Hepatocyte (in vitro differentiated cells): ENCODE results near the gene VIPR2. TPM values are rescaled to one million over a fixed set of nuclear protein-coding genes. Genes with fewer than 3 reads are reported as not detected.

Experiments used
- DNase-seq: peaks from one replicate; pipeline ENCODE4 v3.0.0-alpha.2; 2016; ENCODE audit warnings: low spot score
- H2AFZ ChIP-seq: fragments of 200-600 bp; sonication (generic); 2 replicates; pipeline ENCODE4 v1.6.0; 2016; ENCODE audit warnings: antibody characterized with exemption, mild to moderate bottlenecking
- H3K27ac ChIP-seq: fragments of 200-600 bp; sonication (generic); 2 replicates; pipeline ENCODE4 v1.5.1; 2016; ENCODE audit warnings: mild to moderate bottlenecking
- H3K27me3 ChIP-seq: fragments of 200-600 bp; sonication (generic); 2 replicates; pipeline ENCODE4 v1.6.1; 2016
- H3K36me3 ChIP-seq: fragments of 200-600 bp; sonication (generic); replicated peaks from 2 replicates; pipeline ENCODE4 v1.5.1; 2016; ENCODE audit warnings: low read depth; ENCODE audit not compliant: insufficient read depth
- H3K4me1 ChIP-seq: fragments of 200-600 bp; sonication (generic); 2 replicates; pipeline ENCODE4 v1.5.1; 2016; ENCODE audit warnings: mild to moderate bottlenecking, moderate library complexity; ENCODE audit not compliant: insufficient read depth
- H3K4me2 ChIP-seq: fragments of 200-600 bp; sonication (generic); 2 replicates; pipeline ENCODE4 v1.6.0; 2016
- H3K4me3 ChIP-seq: fragments of 200-600 bp; sonication (generic); 2 replicates; pipeline ENCODE4 v1.5.1; 2016; ENCODE audit warnings: mild to moderate bottlenecking
- H3K79me2 ChIP-seq: fragments of 200-600 bp; sonication (generic); 2 replicates; pipeline ENCODE4 v1.6.0; 2017; ENCODE audit warnings: mild to moderate bottlenecking
- H3K9me2 ChIP-seq: fragments of 200-600 bp; sonication (generic); replicated peaks from 2 replicates; pipeline ENCODE4 v1.6.0; 2017; ENCODE audit warnings: mild to moderate bottlenecking; ENCODE audit not compliant: insufficient read depth
- H3K9me3 ChIP-seq: fragments of 200-600 bp; sonication (generic); 2 replicates; pipeline ENCODE4 v1.5.1; 2016; ENCODE audit warnings: low read depth, mild to moderate bottlenecking
- H4K20me1 ChIP-seq: fragments of 200-600 bp; sonication (generic); 2 replicates; pipeline ENCODE4 v1.6.0; 2016; ENCODE audit warnings: mild to moderate bottlenecking; ENCODE audit not compliant: insufficient read depth, poor library complexity, severe bottlenecking
- CTCF ChIP-seq: fragments of 200-600 bp; sonication (generic); IDR thresholded peaks from 2 replicates; pipeline ENCODE4 v1.5.1; 2016; ENCODE audit warnings: antibody characterized with exemption, mild to moderate bottlenecking; ENCODE audit not compliant: poor library complexity
- EZH2 ChIP-seq: fragments of 200-600 bp; sonication (generic); IDR thresholded peaks from 2 replicates; pipeline ENCODE4 v1.6.1; 2016; ENCODE audit warnings: antibody characterized with exemption, mild to moderate bottlenecking, borderline replicate concordance
- EZH2phosphoT487 ChIP-seq: fragments of 200-600 bp; sonication (generic); IDR thresholded peaks from one replicate; pipeline ENCODE4 v1.6.1; 2018; ENCODE audit warnings: antibody characterized with exemption, mild to moderate bottlenecking, low read depth, moderate library complexity; ENCODE audit not compliant: unreplicated experiment, severe bottlenecking
- WGBS: methylation state at CpG from one replicate; pipeline ENCODE4 v1.1.6; 2016; ENCODE audit warnings: low lambda C conversion rate; ENCODE audit errors: missing lambda C conversion rate; 5-methylcytosine and 5-hydroxymethylcytosine counted together
- polyA plus RNA-seq: library from polyadenylated mRNA; unstranded; fragments of >200 nt; fragmentation: Nextera tagmentation; extraction: Ambion mirVana; gene quantifications from 2 replicates; pipeline ENCODE4 v1.2.1, GENCODE V29; 2016
- total RNA-seq: library from RNA; depleted of rRNA; stranded (reverse); fragments of >200 nt; gene quantifications from 2 replicates; pipeline ENCODE4 v1.2.3, GENCODE V29; 2014

VIPR2 gene
- total and polyA plus RNA-seq, 2 experiments from 2014 or later: 2.7 to 3.4 TPM

GRCh38 chr7:159034988-159035387 is 109.7 kb downstream of the VIPR2 start:
- Histone ChIP-seq H3K4me3 (no peak overlapping the region), H2AFZ (no peak overlapping the region)
- WGBS: 82% methylated on average over 9 of the region's 9 CpGs

GRCh38 chr7:159034394-159034793 is 110.3 kb downstream of the VIPR2 start:
- Histone ChIP-seq H3K27me3 (no peaks in the 10 kb centered on the region), H3K36me3 (no peaks in the 10 kb centered on the region), H3K9me3 (no peaks in the 10 kb centered on the region), H3K4me3 (no peak overlapping the region), H2AFZ (no peak overlapping the region), H3K4me2 (no peak overlapping the region), H3K79me2 (no peaks in the 10 kb centered on the region), H4K20me1 (no peaks in the 10 kb centered on the region), H3K27ac (no peak overlapping the region), H3K4me1 (peaks cover 6% of the 10 kb centered on the region), H3K9me2 (no peaks in the 10 kb centered on the region)
- WGBS: 69% methylated on average over 10 of the region's 10 CpGs
- TF ChIP-seq CTCF: no peak
- TF ChIP-seq EZH2: no peak
- no peak for TF ChIP-seq EZH2phosphoT487
- no peak for DNase-seq

More at GRCh38 chr7:159034988-159035387, 109.7 kb downstream of the VIPR2 start:
- DNase-seq: no peak
- TF ChIP-seq CTCF (no peak), EZH2 (no peak), EZH2phosphoT487 (no peak)
- H4K20me1 ChIP-seq: no peaks in the 10 kb centered on the region
- H3K79me2 ChIP-seq: no peaks in the 10 kb centered on the region
- peaks cover 6% of the 10 kb centered on the region for H3K4me1 ChIP-seq
- no peaks in the 10 kb centered on the region for H3K27me3 ChIP-seq
- no peaks in the 10 kb centered on the region for H3K9me2 ChIP-seq
- no peak overlapping the region for H3K27ac ChIP-seq
- no peak overlapping the region for H3K4me2 ChIP-seq
- H3K36me3 ChIP-seq: no peaks in the 10 kb centered on the region
- H3K9me3 ChIP-seq: no peaks in the 10 kb centered on the region

- WGBS: 91% methylated on average over 16 of the region's 16 CpGs
- no peaks in the 10 kb centered on the region for H4K20me1 ChIP-seq
- no peaks in the 10 kb centered on the region for H3K9me3 ChIP-seq
- no peak overlapping the region for H3K27ac ChIP-seq
- H2AFZ ChIP-seq: no peak overlapping the region
- peaks cover 6% of the 10 kb centered on the region for H3K4me1 ChIP-seq
- H3K79me2 ChIP-seq: no peaks in the 10 kb centered on the region
- no peak overlapping the region for H3K4me3 ChIP-seq
- H3K9me2 ChIP-seq: no peaks in the 10 kb centered on the region
- H3K4me2 ChIP-seq: no peak overlapping the region
- no peaks in the 10 kb centered on the region for H3K27me3 ChIP-seq
- no peaks in the 10 kb centered on the region for H3K36me3 ChIP-seq
- no peak for TF ChIP-seq EZH2phosphoT487
- no peak for TF ChIP-seq CTCF
- TF ChIP-seq EZH2: no peak
- no peak for DNase-seq
Observed at GRCh38 chr7:159033956-159034355, 110.7 kb downstream of the VIPR2 start.

- Histone ChIP-seq H3K4me1 (peaks cover 6% of the 10 kb centered on the region), H3K4me2 (no peak overlapping the region), H3K36me3 (no peaks in the 10 kb centered on the region), H3K9me2 (no peaks in the 10 kb centered on the region), H3K27ac (no peak overlapping the region), H3K79me2 (no peaks in the 10 kb centered on the region), H4K20me1 (no peaks in the 10 kb centered on the region), H3K27me3 (no peaks in the 10 kb centered on the region), H2AFZ (no peak overlapping the region), H3K9me3 (no peaks in the 10 kb centered on the region), H3K4me3 (no peak overlapping the region)
- no peak for DNase-seq
- TF ChIP-seq CTCF (no peak), EZH2phosphoT487 (no peak), EZH2 (no peak)
- 87% methylated on average over 5 of the region's 5 CpGs for WGBS
Observed at GRCh38 chr7:159033473-159033825, 111.2 kb downstream of the VIPR2 start.
